Natural killer cell (primary cell): ENCODE measurements around the gene ZNF487. TPM values are rescaled to one million over a fixed set of nuclear protein-coding genes. Genes with fewer than 3 reads are reported as not detected.

Source experiments
- ATAC-seq, 3 donors: fragments of 150-1000 bp in 2 of 3; fragments of 200-7000 bp in 1 of 3; cut with Tn5 transposase; 1 replicate in 1 of 3; 2 replicates in 2 of 3; pipeline ENCODE4 v1.10.0; 2021; ENCODE audit warnings: mild to moderate bottlenecking in 2 of 3, moderate library complexity in 2 of 3
- DNase-seq, 2 donors: peaks; one replicate each; pipeline versions ENCODE4 v3.0.0 to v3.0.0-alpha.2; 2013 to 2021; ENCODE audit warnings: mixed read lengths in 1 of 2
- H3K27ac ChIP-seq: one replicate; pipeline ENCODE4 v1.5.1; 2013; ENCODE audit warnings: mild to moderate bottlenecking, low read length
- H3K27me3 ChIP-seq: one replicate; pipeline ENCODE4 v1.6.1; 2013; ENCODE audit warnings: low read length; ENCODE audit not compliant: control insufficient read depth, insufficient read depth
- H3K36me3 ChIP-seq: one replicate; pipeline ENCODE4 v1.6.1; 2013; ENCODE audit warnings: low read length; ENCODE audit not compliant: control insufficient read depth, insufficient read depth
- H3K4me1 ChIP-seq: one replicate; pipeline ENCODE4 v1.6.1; 2013; ENCODE audit warnings: low read length; ENCODE audit not compliant: control insufficient read depth, insufficient read depth
- H3K4me3 ChIP-seq: one replicate; pipeline ENCODE4 v1.5.1; 2013; ENCODE audit warnings: low read length
- H3K9me3 ChIP-seq: one replicate; pipeline ENCODE4 v1.6.1; 2013; ENCODE audit warnings: low read length; ENCODE audit not compliant: control insufficient read depth, insufficient read depth
- H3K27ac Mint-ChIP-seq, 2 donors: one replicate each; pipeline ENCODE4 v1.8.0; 2022; ENCODE audit warnings: mild to moderate bottlenecking in 2 of 2, mixed read lengths in 2 of 2, moderate library complexity in 1 of 2
- H3K27me3 Mint-ChIP-seq, 2 donors: one replicate each; pipeline ENCODE4 v1.8.0; 2022; ENCODE audit warnings: low read depth in 2 of 2, mixed read lengths in 2 of 2
- H3K36me3 Mint-ChIP-seq: one replicate; pipeline ENCODE4 v1.8.0; 2022; ENCODE audit warnings: mixed read lengths
- H3K4me1 Mint-ChIP-seq, 2 donors: one replicate each; pipeline ENCODE4 v1.8.0; 2022; ENCODE audit warnings: mixed read lengths in 2 of 2
- H3K4me3 Mint-ChIP-seq: one replicate; pipeline ENCODE4 v1.8.0; 2022; ENCODE audit warnings: mild to moderate bottlenecking, moderate library complexity, mixed read lengths
- H3K9me3 Mint-ChIP-seq, 2 donors: one replicate each; pipeline ENCODE4 v1.8.0; 2022; ENCODE audit warnings: mixed read lengths in 2 of 2
- CTCF ChIP-seq: fragments of 200-600 bp; IDR thresholded peaks from one replicate; pipeline ENCODE4 v1.8.0; 2022; ENCODE audit warnings: antibody characterized with exemption
- WGBS: methylation state at CpG from one replicate; pipeline ENCODE4 v1.1.7; 2013; ENCODE audit warnings: missing lambda C conversion rate; ENCODE audit not compliant: insufficient coverage; 5-methylcytosine and 5-hydroxymethylcytosine counted together
- intact Hi-C: fragments of 100-400 bp; cut with micrococcal nuclease; formaldehyde crosslinking; loops from one replicate; pipeline ENCODE4 v1.14.2; 2022
- total RNA-seq, 4 donors: library from RNA; stranded (reverse); fragments of 120-200 nt in 1 of 4; gene quantifications; one replicate each; pipeline versions ENCODE4 v1.2.3 to v1.2.4, GENCODE V29; 2013 to 2022

Gene ZNF487
- total RNA-seq, 3 donors from 2014 or later (not counting 1 experiment from before 2014, with no cell fraction given): 19.1 to 30.8 (median 22.8) TPM

DNA sequence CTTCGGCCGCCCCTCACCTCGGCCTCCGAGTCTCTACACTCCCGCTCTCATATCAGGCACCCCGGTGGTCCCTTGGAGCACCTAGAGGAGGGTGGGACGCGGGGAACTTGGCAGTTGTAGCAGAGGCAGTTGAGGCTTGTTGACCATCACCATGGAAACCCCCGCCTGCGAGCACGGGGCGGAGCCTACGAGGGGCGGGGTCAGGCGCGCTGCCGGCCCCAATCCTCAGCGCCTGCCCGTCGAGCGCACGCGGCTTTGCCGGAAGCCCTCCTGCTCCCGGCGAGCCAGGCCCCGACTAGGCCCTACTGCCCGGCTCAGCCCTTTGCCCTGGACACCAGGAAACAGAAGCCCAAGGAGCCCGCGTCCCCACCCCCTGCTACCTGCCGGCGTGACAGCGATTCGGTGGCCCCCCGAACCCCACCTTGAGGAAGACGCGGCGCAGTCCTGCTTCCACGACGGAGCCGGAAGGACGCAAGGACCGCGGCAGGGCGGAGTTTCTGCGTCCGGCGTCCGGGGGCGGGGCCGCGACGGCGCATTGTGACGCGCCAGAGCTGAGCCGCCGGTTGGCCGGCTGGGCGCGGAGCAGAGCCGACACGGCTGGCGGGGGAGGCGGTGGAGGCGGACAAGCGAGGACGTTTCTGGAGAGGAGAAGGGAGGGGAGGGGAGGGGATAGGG lies 28.1 kb upstream of the ZNF487 start, which contains the start of gene HNRNPF:
TSS of gene HNRNPF (minus strand) at position 477 of the 675 bp plus-strand sequence. CDS start 21,302 bp downstream, outside the sequence.
- Mint-ChIP-seq H3K4me1 (peaks cover 33 to 38% of the 10 kb centered on the region in 2 donors), H3K36me3 (no peaks in the 10 kb centered on the region)
- H3K4me1 ChIP-seq: peaks cover 49% of the 10 kb centered on the region

DNA sequence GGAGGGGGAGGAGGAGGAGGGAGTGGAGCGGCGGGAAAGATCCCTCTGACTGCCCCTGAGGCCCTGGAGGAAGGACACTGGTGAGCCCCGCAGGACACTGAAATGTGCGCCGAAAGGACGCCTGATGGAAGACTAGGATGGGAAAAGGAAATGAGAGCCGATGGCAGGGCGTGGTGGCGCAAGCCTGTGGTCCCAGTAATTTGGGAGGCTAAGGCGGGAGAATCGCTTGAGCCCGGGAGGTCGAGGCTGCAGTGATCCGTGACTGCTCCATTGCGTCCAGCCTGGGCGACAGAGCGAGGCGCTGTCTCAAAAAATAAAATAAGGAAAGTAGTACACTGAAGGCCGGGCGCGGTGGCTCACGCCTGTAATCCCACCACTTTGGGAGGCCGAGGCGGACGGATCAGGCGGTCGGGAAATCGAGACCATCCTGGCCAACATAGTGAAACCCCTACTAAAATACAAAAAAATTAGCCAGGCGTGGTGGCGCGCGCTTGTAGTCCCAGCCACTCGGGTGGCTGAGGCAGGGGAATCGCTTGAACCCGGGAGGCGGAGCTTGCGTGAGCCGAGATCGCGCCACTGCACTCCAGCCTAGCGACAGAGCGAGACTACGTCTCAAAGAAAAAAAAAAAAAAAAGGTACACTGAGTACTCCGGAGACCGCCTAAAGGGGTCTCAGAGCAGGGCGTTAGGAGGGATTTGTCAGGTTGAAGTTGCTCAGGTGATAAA lies 27.4 kb upstream of the ZNF487 start:
- 4% methylated on average over 46 of the region's 46 CpGs for WGBS
- no peaks in the 10 kb centered on the region for H3K9me3 Mint-ChIP-seq
- no peak for TF ChIP-seq CTCF
- H3K36me3 Mint-ChIP-seq: no peaks in the 10 kb centered on the region
- H3K4me3 ChIP-seq: peak overlapping the region; percentile 95
- peaks cover 27 to 35% of the 10 kb centered on the region in 2 donors for H3K4me1 Mint-ChIP-seq
- H3K4me3 Mint-ChIP-seq: peak overlapping the region; percentile 99
- peaks cover 42% of the 10 kb centered on the region for H3K4me1 ChIP-seq
- H3K27ac ChIP-seq: peak overlapping the region; percentile 99
- intact Hi-C loops: loop anchor here (2.0 to 5.0 kb wide), 3 partner anchors 27 to 272 kb away; partner anchors contain the start of genes CSGALNACT2, ZNF239 and ZNF487
- peak; percentile 58 to 79 for DNase-seq
- H3K27ac Mint-ChIP-seq: peak overlapping the region; percentile 99
- H3K27me3 ChIP-seq: no peaks in the 10 kb centered on the region
- no peaks in the 10 kb centered on the region for H3K36me3 ChIP-seq
- H3K27me3 Mint-ChIP-seq: no peaks in the 10 kb centered on the region
- peak in 2 of 3 donors; percentile 3 to 6 for ATAC-seq
- no peaks in the 10 kb centered on the region for H3K9me3 ChIP-seq

More for the DNA sequence above, 28.1 kb upstream of the ZNF487 start, which contains the start of gene HNRNPF:
- peak within 1 kb of the TSS; percentile 99 for H3K27ac Mint-ChIP-seq
- TF ChIP-seq CTCF: no peak
- WGBS: under 1% methylated on average over 68 of the region's 68 CpGs
- intact Hi-C loops: loop anchor here (2.0 to 5.0 kb wide), 3 partner anchors 28 to 272 kb away; partner anchors contain the start of genes CSGALNACT2, ZNF239 and ZNF487
- H3K27me3 Mint-ChIP-seq: no peaks in the 10 kb centered on the region
- H3K9me3 Mint-ChIP-seq: no peaks in the 10 kb centered on the region
- DNase-seq (peak; percentile 97 to 98), ATAC-seq (peak; percentile 71 to 90 (median 78))
- no peaks in the 10 kb centered on the region for H3K27me3 ChIP-seq
- peak within 1 kb of the TSS; percentile 99 for H3K27ac ChIP-seq
- H3K4me3 ChIP-seq: peak within 1 kb of the TSS; percentile 96
- H3K4me3 Mint-ChIP-seq: peak within 1 kb of the TSS; percentile 99
- H3K36me3 ChIP-seq: peaks cover 1% of the 10 kb centered on the region
- no peaks in the 10 kb centered on the region for H3K9me3 ChIP-seq

- Histone ChIP-seq H3K27me3 (no peaks in the 10 kb centered on the region), H3K4me3 (no peak overlapping the region), H3K9me3 (no peaks in the 10 kb centered on the region), H3K36me3 (no peaks in the 10 kb centered on the region), H3K27ac (peak overlapping the region; percentile 99), H3K4me1 (peaks cover 37% of the 10 kb centered on the region)
- Mint-ChIP-seq H3K27me3 (no peaks in the 10 kb centered on the region), H3K36me3 (no peaks in the 10 kb centered on the region), H3K4me1 (peaks cover 22 to 31% of the 10 kb centered on the region in 2 donors), H3K4me3 (peak overlapping the region; percentile 99), H3K9me3 (no peaks in the 10 kb centered on the region), H3K27ac (peak overlapping the region; percentile 99)
- DNase-seq: no peak
- no peak for TF ChIP-seq CTCF
- ATAC-seq: no peak
- WGBS: 92% methylated on average over 14 of the region's 14 CpGs
- intact Hi-C loops: no loop called here
Measured at GRCh38 chr10:43410345-43410744, 26.6 kb upstream of the ZNF487 start.
